GM23338 (cell line): ENCODE data around the gene MDM4.

Source experiments
- CTCF ChIP-seq, 2 experiments: fragments of 200-600 bp in 1 of 2; sonication (generic) in 1 of 2; conservative IDR thresholded peaks; 2 replicates each; pipeline versions ENCODE4 v1.5.1 to v1.6.1; 2016 to 2017; ENCODE audit warnings: antibody characterized with exemption in 2 of 2, low read depth in 2 of 2, mild to moderate bottlenecking in 2 of 2, moderate library complexity in 1 of 2
- EZH2phosphoT487 ChIP-seq: fragments of 200-600 bp; sonication (generic); IDR thresholded peaks from one replicate; pipeline ENCODE4 v1.8.1; 2018; ENCODE audit warnings: antibody characterized with exemption; ENCODE audit not compliant: unreplicated experiment
- POLR2AphosphoS5 ChIP-seq: IDR thresholded peaks from 2 replicates; pipeline ENCODE4 v1.6.1; 2016; ENCODE audit warnings: antibody characterized with exemption, low read depth
- ZNF331 ChIP-seq: fragments of 250-450 bp; sonication (Bioruptor Pico); IDR thresholded peaks from 2 replicates; pipeline ENCODE4 v1.5.0; 2020; ENCODE audit warnings: low read depth, mild to moderate bottlenecking, moderate library complexity

- TF ChIP-seq EZH2phosphoT487 (no peak), ZNF331 (no peak), CTCF (conservative IDR thresholded peaks at IDR 0.05; ENCODE audit: low read depth in 2 of 2) (no peak), POLR2AphosphoS5 (no peak)
Measured at GRCh38 chr1:204598319-204598969, 82.2 kb downstream of the MDM4 start.
